OCI-LY1 (cell line): Measurements from ENCODE around the gene PLA2G4B.

ENCODE experiments used
- H2AFZ ChIP-seq: fragments of 200-600 bp; sonication (generic), shearing (Covaris generic); 2 replicates; pipeline ENCODE4 v1.6.0; 2014; ENCODE audit warnings: antibody characterized with exemption, mild to moderate bottlenecking, low read length
- H3F3A ChIP-seq: fragments of 200-600 bp; sonication (generic), shearing (Covaris generic); 2 replicates; pipeline ENCODE4 v1.6.0; 2014; ENCODE audit warnings: mild to moderate bottlenecking, antibody characterized with exemption, low read length, moderate library complexity; ENCODE audit not compliant: insufficient read depth
- H3K27ac ChIP-seq: fragments of 200-600 bp; sonication (generic); 2 replicates; pipeline ENCODE4 v1.5.1; 2014; ENCODE audit warnings: low read length, mixed run types, mild to moderate bottlenecking, low read depth; ENCODE audit not compliant: poor library complexity, severe bottlenecking
- H3K27me3 ChIP-seq: fragments of 200-600 bp; sonication (generic); 2 replicates; pipeline ENCODE4 v1.6.0; 2014; ENCODE audit warnings: antibody characterized with exemption, mild to moderate bottlenecking, low read length, moderate library complexity; ENCODE audit not compliant: insufficient read depth
- H3K36me3 ChIP-seq: fragments of 200-600 bp; sonication (generic); 2 replicates; pipeline ENCODE4 v1.6.1; 2014; ENCODE audit warnings: mild to moderate bottlenecking, antibody characterized with exemption, low read length, moderate library complexity, mixed read lengths; ENCODE audit not compliant: insufficient read depth
- H3K4me1 ChIP-seq: fragments of 200-600 bp; sonication (generic); 2 replicates; pipeline ENCODE4 v1.5.1; 2014; ENCODE audit warnings: mild to moderate bottlenecking, low read length, moderate library complexity; ENCODE audit not compliant: insufficient read depth, severe bottlenecking
- H3K4me2 ChIP-seq: fragments of 200-600 bp; sonication (generic), shearing (Covaris generic); 2 replicates; pipeline ENCODE4 v1.6.1; 2014; ENCODE audit warnings: low read length
- H3K4me3 ChIP-seq: fragments of 200-600 bp; sonication (generic); 2 replicates; pipeline ENCODE4 v1.5.1; 2014; ENCODE audit warnings: low read length, low read depth, mild to moderate bottlenecking, mixed read lengths; ENCODE audit not compliant: poor library complexity, severe bottlenecking
- H3K79me2 ChIP-seq: fragments of 200-600 bp; shearing (Covaris generic); 2 replicates; pipeline ENCODE4 v1.6.1; 2016; ENCODE audit warnings: mixed run types, low read length, mixed read lengths; ENCODE audit not compliant: insufficient read depth
- H3K9ac ChIP-seq: fragments of 200-600 bp; sonication (generic), shearing (Covaris generic); 2 replicates; pipeline ENCODE4 v1.6.1; 2014; ENCODE audit warnings: mild to moderate bottlenecking, low read length, mixed read lengths
- H3K9me2 ChIP-seq: fragments of 200-600 bp; sonication (generic), shearing (Covaris generic); 2 replicates; pipeline ENCODE4 v1.6.1; 2014; ENCODE audit warnings: low read depth, mild to moderate bottlenecking, low read length, mixed read lengths
- H3K9me3 ChIP-seq: fragments of 200-600 bp; shearing (Covaris generic); 2 replicates; pipeline ENCODE4 v1.6.1; 2014; ENCODE audit warnings: low read length, mixed read lengths
- H4K20me1 ChIP-seq: fragments of 200-600 bp; sonication (generic), shearing (Covaris generic); 2 replicates; pipeline ENCODE4 v1.6.0; 2016; ENCODE audit warnings: mild to moderate bottlenecking, low read length; ENCODE audit not compliant: insufficient read depth
- CTCF ChIP-seq: fragments of 200-600 bp; sonication (generic), shearing (Covaris generic); IDR thresholded peaks from 2 replicates; pipeline ENCODE4 v1.5.1; 2017; ENCODE audit warnings: mild to moderate bottlenecking, antibody characterized with exemption, low read length, moderate library complexity, mixed read lengths
- EZH2 ChIP-seq: fragments of 200-600 bp; sonication (generic), shearing (Covaris generic); IDR thresholded peaks from 2 replicates; pipeline ENCODE4 v1.8.0; 2017; ENCODE audit warnings: borderline replicate concordance, mixed run types, mild to moderate bottlenecking, antibody characterized with exemption, low read length, moderate library complexity, mixed read lengths

PLA2G4B gene

GRCh38 chr15:41804916-41805666, 33.6 kb upstream of the PLA2G4B start:
- peaks cover 11% of the 10 kb centered on the region for H3K4me1 ChIP-seq
- peak overlapping the region; percentile 14 for H3K27ac ChIP-seq
- no peak overlapping the region for H3K4me2 ChIP-seq
- no peaks in the 10 kb centered on the region for H4K20me1 ChIP-seq
- no peak overlapping the region for H3K4me3 ChIP-seq
- H3K9me3 ChIP-seq: peaks cover 5% of the 10 kb centered on the region; the same call in 1 of the 2 replicates
- no peak overlapping the region for H3K9ac ChIP-seq
- no peak overlapping the region for H2AFZ ChIP-seq
- H3K9me2 ChIP-seq: no peaks in the 10 kb centered on the region
- H3K27me3 ChIP-seq: no peaks in the 10 kb centered on the region
- H3K79me2 ChIP-seq: no peaks in the 10 kb centered on the region
- H3F3A ChIP-seq: no peaks in the 10 kb centered on the region
- H3K36me3 ChIP-seq: peaks cover 15% of the 10 kb centered on the region
- TF ChIP-seq EZH2: no peak
- no peak for TF ChIP-seq CTCF

GRCh38 chr15:41805711-41806110, 32.9 kb upstream of the PLA2G4B start:
- Histone ChIP-seq H3K27ac (peak overlapping the region; percentile 14), H2AFZ (no peak overlapping the region), H3K9me3 (peaks cover 5% of the 10 kb centered on the region; the same call in 1 of the 2 replicates), H3K4me3 (no peak overlapping the region), H3K4me2 (no peak overlapping the region), H4K20me1 (no peaks in the 10 kb centered on the region), H3K27me3 (no peaks in the 10 kb centered on the region), H3K36me3 (peaks cover 11% of the 10 kb centered on the region), H3K4me1 (peaks cover 15% of the 10 kb centered on the region), H3F3A (no peaks in the 10 kb centered on the region), H3K9ac (no peak overlapping the region), H3K79me2 (no peaks in the 10 kb centered on the region), H3K9me2 (no peaks in the 10 kb centered on the region)
- TF ChIP-seq CTCF (no peak), EZH2 (no peak)

- Histone ChIP-seq H3K4me3 (no peak overlapping the region), H3F3A (no peaks in the 10 kb centered on the region), H3K27me3 (no peaks in the 10 kb centered on the region), H3K9me2 (no peaks in the 10 kb centered on the region), H3K27ac (no peak overlapping the region), H3K4me1 (peaks cover 21% of the 10 kb centered on the region), H2AFZ (no peak overlapping the region), H4K20me1 (no peaks in the 10 kb centered on the region), H3K9ac (no peak overlapping the region), H3K4me2 (no peak overlapping the region), H3K79me2 (no peaks in the 10 kb centered on the region), H3K9me3 (peaks cover under 1% of the 10 kb centered on the region; the same call in 1 of the 2 replicates), H3K36me3 (peaks cover 3% of the 10 kb centered on the region)
- TF ChIP-seq EZH2: no peak
- TF ChIP-seq CTCF: peak; percentile 34; the same call in 1 of the 2 replicates
Measured at GRCh38 chr15:41806291-41807181, 32.1 kb upstream of the PLA2G4B start.
